Panc1 (cell line): Measurements from ENCODE around the gene SEMA3G. TPM values are rescaled to one million over a fixed set of nuclear protein-coding genes. Genes with fewer than 3 reads are reported as not detected.

Experiments used
- ATAC-seq: fragments of 200-7000 bp; cut with Tn5 transposase; 2 replicates; pipeline ENCODE4 v1.9.1; 2020; ENCODE audit warnings: mild to moderate bottlenecking, moderate library complexity
- BruUV-seq: library from RNA; stranded (reverse); fragments of 400-500 nt; replicated peaks from 2 replicates; lab custom pipeline; 2021; lab: Mats Ljungman, UMichigan
- CTCF ChIA-PET: fragments of 300-600 bp; sonication (Branson Sonifier 250); formaldehyde crosslinking; loops from one replicate; lab custom pipeline; 2022; ENCODE audit warnings: antibody characterized with exemption; lab: Charles Lee
- POLR2A ChIA-PET: fragments of 300-600 bp; sonication (Branson Sonifier 250); formaldehyde crosslinking; loops from one replicate; lab custom pipeline; 2022; ENCODE audit warnings: antibody characterized with exemption; lab: Charles Lee
- DNase-seq: peaks from one replicate; pipeline ENCODE4 v3.0.0-alpha.2; 2010; ENCODE audit warnings: low read depth, low spot score
- H3K27ac ChIP-seq: 2 replicates; pipeline ENCODE4 v1.5.1; 2011; ENCODE audit warnings: mild to moderate bottlenecking, low read length, inconsistent platforms
- H3K27me3 ChIP-seq: fragments of 200-500 bp; sonication (Bioruptor generic); 2 replicates; pipeline ENCODE4 v1.6.0; 2014; ENCODE audit warnings: low read length, inconsistent platforms; ENCODE audit not compliant: control insufficient read depth, insufficient read depth
- H3K36me3 ChIP-seq: fragments of 200-500 bp; sonication (Bioruptor generic); 2 replicates; pipeline ENCODE4 v1.5.1; 2014; ENCODE audit warnings: inconsistent platforms, mild to moderate bottlenecking, low read length, moderate library complexity; ENCODE audit not compliant: control insufficient read depth, insufficient read depth
- H3K4me1 ChIP-seq: 2 replicates; pipeline ENCODE4 v1.5.1; 2011; ENCODE audit warnings: inconsistent platforms, mild to moderate bottlenecking, low read length, moderate library complexity; ENCODE audit not compliant: control insufficient read depth, insufficient read depth
- H3K4me3 ChIP-seq, 2 experiments: 2 replicates each; pipeline ENCODE4 v1.5.1; 2011 to 2012; ENCODE audit warnings: low read depth in 2 of 2, low read length in 2 of 2, mild to moderate bottlenecking in 2 of 2, inconsistent platforms in 1 of 2, moderate library complexity in 1 of 2
- H3K9me3 ChIP-seq: fragments of 200-500 bp; sonication (Bioruptor generic); 2 replicates; pipeline ENCODE4 v1.5.1; 2014; ENCODE audit warnings: low read depth, mild to moderate bottlenecking, inconsistent platforms, low read length, moderate library complexity; ENCODE audit not compliant: control insufficient read depth, insufficient read depth
- POLR2AphosphoS5 ChIP-seq: IDR thresholded peaks from 2 replicates; pipeline ENCODE4 v1.6.1; 2012; ENCODE audit warnings: mild to moderate bottlenecking, low read depth, low read length, moderate library complexity
- REST ChIP-seq, 2 experiments: IDR thresholded peaks; 2 replicates each; pipeline ENCODE4 v1.6.1; 2011 to 2012; ENCODE audit warnings: low read depth in 2 of 2, control low read depth in 1 of 2, low read length in 1 of 2, mild to moderate bottlenecking in 1 of 2, moderate library complexity in 1 of 2; ENCODE audit not compliant: insufficient read depth in 1 of 2
- SIN3A ChIP-seq: IDR thresholded peaks from 2 replicates; pipeline ENCODE4 v1.6.1; 2012; ENCODE audit warnings: low read depth, mild to moderate bottlenecking, low read length, moderate library complexity, borderline replicate concordance; ENCODE audit not compliant: insufficient read depth
- TCF7L2 ChIP-seq: IDR thresholded peaks from 2 replicates; pipeline ENCODE4 v1.6.1; 2011; ENCODE audit warnings: mild to moderate bottlenecking, low read depth, low read length, inconsistent platforms
- in situ Hi-C: cut with HindIII; loops from 2 replicates; pipeline ENCODE4 v1.10.0; 2016; ENCODE audit warnings: low sequenced_read_pairs, low pct_unique_long_range_greater_than_20kb
- intact Hi-C: fragments of 100-400 bp; cut with micrococcal nuclease; formaldehyde crosslinking; loops from one replicate; pipeline ENCODE4 v1.10.0; 2022; ENCODE audit not compliant: unreplicated experiment
- total RNA-seq: library from RNA; stranded (reverse); gene quantifications from one replicate; pipeline ENCODE4 v1.2.1, GENCODE V29; 2021; ENCODE audit not compliant: unreplicated experiment
- TF ChIP-seq, protein P1 (sequence below): fragments of 450-650 bp; IDR thresholded peaks from 2 replicates; pipeline ENCODE4 v1.5.1; 2017; ENCODE audit warnings: mild to moderate bottlenecking

The SEMA3G gene
- total RNA-seq, 1 experiment from 2014 or later, result 1.6 TPM

GRCh38 chr3:52387481-52387880 is 57.4 kb downstream of the SEMA3G start:
- POLR2A ChIA-PET, result no interaction called here
- Histone ChIP-seq H3K27me3 (no peaks in the 10 kb centered on the region), H3K9me3 (no peaks in the 10 kb centered on the region), H3K36me3 (no peaks in the 10 kb centered on the region), H3K4me1 (no peaks in the 10 kb centered on the region), H3K27ac (no peak overlapping the region), H3K4me3 (no peak overlapping the region)
- intact Hi-C loops (no loop called here), in situ Hi-C loops (no loop called here)
- ATAC-seq (no peak), DNase-seq (no peak)
- CTCF ChIA-PET, result no interaction called here
- TF ChIP-seq SIN3A, result no peak
- no peak for TF ChIP-seq TCF7L2
- TF ChIP-seq, protein P1, sequence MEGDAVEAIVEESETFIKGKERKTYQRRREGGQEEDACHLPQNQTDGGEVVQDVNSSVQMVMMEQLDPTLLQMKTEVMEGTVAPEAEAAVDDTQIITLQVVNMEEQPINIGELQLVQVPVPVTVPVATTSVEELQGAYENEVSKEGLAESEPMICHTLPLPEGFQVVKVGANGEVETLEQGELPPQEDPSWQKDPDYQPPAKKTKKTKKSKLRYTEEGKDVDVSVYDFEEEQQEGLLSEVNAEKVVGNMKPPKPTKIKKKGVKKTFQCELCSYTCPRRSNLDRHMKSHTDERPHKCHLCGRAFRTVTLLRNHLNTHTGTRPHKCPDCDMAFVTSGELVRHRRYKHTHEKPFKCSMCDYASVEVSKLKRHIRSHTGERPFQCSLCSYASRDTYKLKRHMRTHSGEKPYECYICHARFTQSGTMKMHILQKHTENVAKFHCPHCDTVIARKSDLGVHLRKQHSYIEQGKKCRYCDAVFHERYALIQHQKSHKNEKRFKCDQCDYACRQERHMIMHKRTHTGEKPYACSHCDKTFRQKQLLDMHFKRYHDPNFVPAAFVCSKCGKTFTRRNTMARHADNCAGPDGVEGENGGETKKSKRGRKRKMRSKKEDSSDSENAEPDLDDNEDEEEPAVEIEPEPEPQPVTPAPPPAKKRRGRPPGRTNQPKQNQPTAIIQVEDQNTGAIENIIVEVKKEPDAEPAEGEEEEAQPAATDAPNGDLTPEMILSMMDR, result no peak
- no peak for TF ChIP-seq POLR2AphosphoS5
- TF ChIP-seq REST (IDR thresholded peaks at IDR 0.05; ENCODE audit: insufficient read depth in 1 of 2, low read depth in 2 of 2, low read length in 1 of 2), result no peak
- no TSS peak for BruUV-seq

- ATAC-seq, result peak; percentile 75
- no peak for TF ChIP-seq SIN3A
- TF ChIP-seq, protein P1, result no peak; the same call in 1 of the 2 replicates
- DNase-seq, result peak; percentile 7
- POLR2A ChIA-PET, result no interaction called here
- intact Hi-C loops, result no loop called here
- Histone ChIP-seq H3K4me1 (no peaks in the 10 kb centered on the region), H3K27me3 (no peaks in the 10 kb centered on the region), H3K4me3 (no peak overlapping the region), H3K27ac (no peak overlapping the region), H3K9me3 (no peaks in the 10 kb centered on the region), H3K36me3 (no peaks in the 10 kb centered on the region)
- in situ Hi-C loops, result no loop called here
- BruUV-seq, result no TSS peak
- CTCF ChIA-PET, result interaction anchor here (0.6 to 1.2 kb wide), 3 partner anchors 88 to 384 kb away, joined by 3 to 4 read pairs (median 4); no protein-coding TSS in a partner anchor
These were observed 59.7 kb downstream of the SEMA3G start for GRCh38 chr3:52385157-52385556.
